ENCODE data around the gene BORCS8.
A peak's percentile ranks its signal among the peaks of the same experiment; 100 is the strongest.
"Not testable (repeated sequence)": the region's sequence is repeated elsewhere in the genome, so short reads cannot be mapped to it uniquely, and the experiment has no call there.

Gene BORCS8

GRCh38 chr19:19179548-19180441, 12.2 kb downstream of the BORCS8 start:
- ATAC-seq = peak; percentile 11

GRCh38 chr19:19176950-19177349, 15.0 kb downstream of the BORCS8 start:
- no peak for DNase-seq
- ATAC-seq = no peak

More at GRCh38 chr19:19179548-19180441, 12.2 kb downstream of the BORCS8 start:
- DNase-seq = no peak

GRCh38 chr19:19173243-19173642, 18.7 kb downstream of the BORCS8 start:
- not testable (repeated sequence) for DNase-seq, ATAC-seq

GRCh38 chr19:19171821-19172532, 20.0 kb downstream of the BORCS8 start:
- DNase-seq = no peak
- no peak for ATAC-seq

GRCh38 chr19:19170873-19171672, 20.9 kb downstream of the BORCS8 start:
- ATAC-seq = no peak
- DNase-seq = no peak

- DNase-seq = peak; percentile 81
- ATAC-seq = peak; percentile 84
Measured at GRCh38 chr19:19170053-19170872, 21.7 kb downstream of the BORCS8 start, which contains the start of gene MEF2B. Gene MEF2B (minus strand): TSS chr19:19170263. CDS start chr19:19150735, 19,528 bp downstream.

- ATAC-seq (no peak), DNase-seq (no peak)
Measured at GRCh38 chr19:19169236-19170052, 22.5 kb downstream of the BORCS8 start.

GRCh38 chr19:19167612-19168011, 24.3 kb downstream of the BORCS8 start:
- ATAC-seq (no peak), DNase-seq (no peak)

GRCh38 chr19:19165396-19165795, 26.6 kb downstream of the BORCS8 start:
- DNase-seq (no peak), ATAC-seq (no peak)

- ATAC-seq (no peak), DNase-seq (no peak)
Measured at GRCh38 chr19:19162495-19162894, 29.5 kb downstream of the BORCS8 start.

- DNase-seq = peak; percentile 18
Measured at GRCh38 chr19:19160461-19161035, 31.4 kb downstream of the BORCS8 start.

GRCh38 chr19:19159534-19159933, 32.4 kb downstream of the BORCS8 start:
- DNase-seq (no peak), ATAC-seq (no peak)

More at GRCh38 chr19:19160461-19161035, 31.4 kb downstream of the BORCS8 start:
- no peak for ATAC-seq

GRCh38 chr19:19157808-19158207, 34.1 kb downstream of the BORCS8 start:
- DNase-seq = no peak
- no peak for ATAC-seq

- DNase-seq = no peak
- no peak for ATAC-seq
Measured at GRCh38 chr19:19155495-19156219, 36.3 kb downstream of the BORCS8 start.

- DNase-seq = no peak
- no peak for ATAC-seq
Measured at GRCh38 chr19:19154768-19155494, 37.0 kb downstream of the BORCS8 start.

GRCh38 chr19:19152668-19153384, 39.1 kb downstream of the BORCS8 start:
- no peak for DNase-seq

GRCh38 chr19:19151418-19151817, 40.5 kb downstream of the BORCS8 start:
- ATAC-seq = no peak
- no peak for DNase-seq

More at GRCh38 chr19:19152668-19153384, 39.1 kb downstream of the BORCS8 start:
- ATAC-seq = no peak

GRCh38 chr19:19149435-19149834, 42.5 kb downstream of the BORCS8 start:
- DNase-seq (no peak), ATAC-seq (no peak)
